SK-N-SH (cell line): ENCODE data around the gene RAPGEF3. TPM values are rescaled to one million over a fixed set of nuclear protein-coding genes. Genes with fewer than 3 reads are reported as not detected.
A peak's percentile ranks its signal among the peaks of the same experiment; 100 is the strongest.

Experiments used
- CTCF ChIA-PET: fragments of 300-600, 350-600 bp; formaldehyde crosslinking; extraction: SDS; loops from one replicate; lab custom pipeline; 2021; lab: Yijun Ruan, JAX
- POLR2A ChIA-PET: fragments of 350-600 bp; sonication (Branson Sonifier 250); formaldehyde crosslinking; extraction: SDS; loops from one replicate; lab custom pipeline; 2020; ENCODE audit warnings: antibody characterized with exemption, inconsistent platforms; lab: Yijun Ruan, JAX
- DNase-seq: peaks from one replicate; pipeline ENCODE4 v3.0.0; 2012
- H2AFZ ChIP-seq: fragments of 200-600 bp; sonication (generic); 2 replicates; pipeline ENCODE4 v1.8.1; 2016; ENCODE audit warnings: antibody characterized with exemption, mild to moderate bottlenecking, low read depth
- H3F3A ChIP-seq: fragments of 200-600 bp; sonication (generic); replicated peaks from 2 replicates; pipeline ENCODE3; 2016; ENCODE audit warnings: antibody characterized with exemption, mild to moderate bottlenecking; ENCODE audit not compliant: insufficient read depth
- H3K27ac ChIP-seq, 2 experiments: fragments of 200-500 bp in 1 of 2; fragments of 200-600 bp in 1 of 2; sonication (Bioruptor generic) in 1 of 2; sonication (generic), shearing (Covaris generic) in 1 of 2; 2 replicates each; pipeline versions ENCODE4 v1.5.1 to v1.6.1; 2014 to 2016; ENCODE audit warnings: low read depth in 2 of 2, inconsistent platforms in 1 of 2, low read length in 1 of 2, mild to moderate bottlenecking in 1 of 2, mixed read lengths in 1 of 2
- H3K27me3 ChIP-seq: fragments of 200-600 bp; sonication (generic), shearing (Covaris generic); 2 replicates; pipeline ENCODE4 v1.6.1; 2016; ENCODE audit warnings: mixed run types; ENCODE audit not compliant: insufficient read depth
- H3K36me3 ChIP-seq, 2 experiments: fragments of 200-500 bp in 1 of 2; fragments of 200-600 bp in 1 of 2; sonication (Bioruptor generic) in 1 of 2; sonication (generic) in 1 of 2; replicated peaks in 1 of 2; 2 replicates each; pipeline versions ENCODE3 to v1.5.1; 2014 to 2016; ENCODE audit warnings: low read length in 1 of 2, mild to moderate bottlenecking in 1 of 2; ENCODE audit not compliant: insufficient read depth in 2 of 2, control insufficient read depth in 1 of 2
- H3K4me1 ChIP-seq, 2 experiments: fragments of 200-500 bp in 1 of 2; fragments of 200-600 bp in 1 of 2; sonication (Bioruptor generic) in 1 of 2; sonication (generic), shearing (Covaris generic) in 1 of 2; 2 replicates each; pipeline versions ENCODE4 v1.5.1 to v1.6.1; 2014 to 2016; ENCODE audit warnings: low read depth in 1 of 2, low read length in 1 of 2, mixed run types in 1 of 2; ENCODE audit not compliant: insufficient read depth in 2 of 2, control insufficient read depth in 1 of 2
- H3K4me2 ChIP-seq: fragments of 200-600 bp; sonication (generic), shearing (Covaris generic); 2 replicates; pipeline ENCODE4 v1.6.1; 2017; ENCODE audit warnings: mixed run types
- H3K4me3 ChIP-seq, 2 experiments: fragments of 200-500 bp in 1 of 2; fragments of 200-600 bp in 1 of 2; sonication (Bioruptor generic) in 1 of 2; sonication (generic), shearing (Covaris generic) in 1 of 2; 2 replicates each; pipeline versions ENCODE4 v1.5.1 to v1.8.1; 2014 to 2016; ENCODE audit warnings: low read depth in 2 of 2, inconsistent platforms in 1 of 2, low read length in 1 of 2, mild to moderate bottlenecking in 1 of 2, mixed read lengths in 1 of 2, moderate library complexity in 1 of 2
- H3K79me2 ChIP-seq: fragments of 200-600 bp; sonication (generic); 2 replicates; pipeline ENCODE4 v1.8.1; 2017; ENCODE audit warnings: mild to moderate bottlenecking; ENCODE audit not compliant: insufficient read depth
- H3K9ac ChIP-seq: fragments of 200-600 bp; sonication (generic); 2 replicates; pipeline ENCODE4 v1.6.1; 2017; ENCODE audit warnings: mixed run types
- H3K9me2 ChIP-seq: fragments of 200-600 bp; sonication (generic); 2 replicates; pipeline ENCODE4 v1.6.1; 2017; ENCODE audit warnings: mixed run types
- H3K9me3 ChIP-seq: fragments of 200-600 bp; sonication (generic); 2 replicates; pipeline ENCODE4 v1.6.1; 2017; ENCODE audit warnings: mixed run types, mild to moderate bottlenecking, moderate library complexity
- H4K20me1 ChIP-seq: fragments of 200-600 bp; sonication (generic); 2 replicates; pipeline ENCODE4 v1.6.1; 2017; ENCODE audit warnings: mild to moderate bottlenecking, mixed run types; ENCODE audit not compliant: insufficient read depth
- EP300 ChIP-seq, 2 experiments: IDR thresholded peaks; 2 replicates each; pipeline versions ENCODE4 v1.4.0 to v1.6.1; 2012; ENCODE audit warnings: borderline replicate concordance in 1 of 2, low read depth in 1 of 2, low read length in 1 of 2
- EZH2phosphoT487 ChIP-seq: fragments of 200-600 bp; sonication (generic); IDR thresholded peaks from 2 replicates; pipeline ENCODE4 v1.6.1; 2017; ENCODE audit warnings: low read depth, mixed run types, mild to moderate bottlenecking, antibody characterized with exemption, moderate library complexity, borderline replicate concordance
- FOXJ3 ChIP-seq: sonication (generic); formaldehyde crosslinking; IDR thresholded peaks from 2 replicates; pipeline ENCODE4 v1.5.1; 2020; ENCODE audit warnings: mild to moderate bottlenecking, missing genetic modification reagents
- GABPA ChIP-seq: IDR thresholded peaks from 2 replicates; pipeline ENCODE4 v1.4.0; 2012; ENCODE audit warnings: low read depth, mild to moderate bottlenecking
- GATA2 ChIP-seq: sonication (generic); formaldehyde crosslinking; IDR thresholded peaks from 2 replicates; pipeline ENCODE4 v1.5.0; 2020; ENCODE audit warnings: mild to moderate bottlenecking, missing genetic modification reagents
- MEF2A ChIP-seq: IDR thresholded peaks from 2 replicates; pipeline ENCODE4 v1.4.0; 2012; ENCODE audit warnings: low read depth, borderline replicate concordance
- MXI1 ChIP-seq: IDR thresholded peaks from 2 replicates; pipeline ENCODE4 v1.6.1; 2012; ENCODE audit warnings: mild to moderate bottlenecking, low read depth, low read length, improper control_type of control experiment
- NFIC ChIP-seq: IDR thresholded peaks from 2 replicates; pipeline ENCODE4 v1.4.0; 2012; ENCODE audit warnings: borderline replicate concordance
- NRF1 ChIP-seq: IDR thresholded peaks from 2 replicates; pipeline ENCODE4 v1.6.1; 2012; ENCODE audit warnings: low read depth, mild to moderate bottlenecking, low read length
- POLR2AphosphoS5 ChIP-seq: IDR thresholded peaks from 2 replicates; pipeline ENCODE4 v1.6.1; 2012; ENCODE audit warnings: low read depth, low read length
- RAD21 ChIP-seq: IDR thresholded peaks from 2 replicates; pipeline ENCODE4 v1.6.1; 2012; ENCODE audit warnings: mild to moderate bottlenecking, low read length
- RCOR1 ChIP-seq: fragments of 150-350 bp; IDR thresholded peaks from 2 replicates; pipeline ENCODE4 v1.6.1; 2017; ENCODE audit warnings: antibody characterized with exemption, low read length
- SIN3A ChIP-seq: IDR thresholded peaks from 2 replicates; pipeline ENCODE4 v1.6.1; 2012; ENCODE audit warnings: low read depth, mild to moderate bottlenecking, low read length, moderate library complexity, borderline replicate concordance
- TAF1 ChIP-seq: IDR thresholded peaks from 2 replicates; pipeline ENCODE4 v1.6.1; 2012; ENCODE audit warnings: low read depth, mild to moderate bottlenecking, low read length, moderate library complexity, borderline replicate concordance
- YY1 ChIP-seq: IDR thresholded peaks from 2 replicates; pipeline ENCODE4 v1.4.0; 2012; ENCODE audit warnings: low read depth, mild to moderate bottlenecking
- WGBS: methylation state at CpG from one replicate; pipeline ENCODE4 v1.1.6; 2017; ENCODE audit warnings: low lambda C conversion rate; 5-methylcytosine and 5-hydroxymethylcytosine counted together
- polyA plus RNA-seq, 3 experiments: library from polyadenylated mRNA; depleted of rRNA; stranded (reverse); fragments of >200 nt; gene quantifications; 2 replicates each; pipeline ENCODE4 v1.2.3, GENCODE V29; 2012
- TF ChIP-seq, protein P1 (sequence below): IDR thresholded peaks from 2 replicates; pipeline ENCODE4 v1.4.0; 2012; ENCODE audit warnings: low read depth, borderline replicate concordance
- TF ChIP-seq, protein P2 (sequence below): IDR thresholded peaks from 2 replicates; pipeline ENCODE4; 2012

Gene RAPGEF3
- polyA plus RNA-seq, 1 of the 3 experiments (the other 2 are of a cell fraction): 0.90 TPM

DNA sequence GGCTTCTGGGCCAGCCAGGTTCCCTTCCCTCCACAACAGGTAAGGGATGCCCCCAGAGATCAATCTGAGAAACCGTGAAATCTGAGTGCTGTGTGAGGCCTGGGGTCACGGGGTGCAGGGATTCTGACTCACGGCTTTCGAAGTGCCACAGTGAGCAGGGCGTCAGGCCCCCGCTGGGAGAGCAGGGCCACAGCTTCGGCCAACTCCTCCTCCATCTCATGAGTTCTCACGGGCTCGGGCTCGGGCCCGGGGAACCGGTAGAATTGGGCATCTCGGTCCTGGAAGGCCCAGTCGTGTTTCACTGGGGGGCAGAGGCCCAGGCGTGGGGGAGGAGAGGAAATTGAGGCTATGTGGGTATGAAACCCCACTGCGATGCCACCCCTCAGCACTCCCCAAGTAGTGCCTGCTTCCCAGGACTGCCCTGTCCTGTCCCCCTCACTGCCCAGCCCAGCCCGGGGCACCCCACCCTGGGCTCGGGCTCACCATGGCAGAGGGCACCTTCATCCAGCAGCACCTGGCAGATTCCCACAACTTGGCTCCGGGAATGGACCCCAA lies 7.7 kb downstream of the RAPGEF3 start:
- H3K9me3 ChIP-seq: no peaks in the 10 kb centered on the region
- no peak overlapping the region for H3K4me3 ChIP-seq
- H3K9ac ChIP-seq: no peak overlapping the region
- H3K9me2 ChIP-seq: no peaks in the 10 kb centered on the region
- ChIA-PET POLR2A (no interaction called here), CTCF (interaction anchor here (1.0 to 18.0 kb wide), 4 partner anchors 10 to 36 kb away, joined by 5 to 435 read pairs (median 165); partner anchors contain the start of gene SLC48A1)
- TF ChIP-seq, protein P1, sequence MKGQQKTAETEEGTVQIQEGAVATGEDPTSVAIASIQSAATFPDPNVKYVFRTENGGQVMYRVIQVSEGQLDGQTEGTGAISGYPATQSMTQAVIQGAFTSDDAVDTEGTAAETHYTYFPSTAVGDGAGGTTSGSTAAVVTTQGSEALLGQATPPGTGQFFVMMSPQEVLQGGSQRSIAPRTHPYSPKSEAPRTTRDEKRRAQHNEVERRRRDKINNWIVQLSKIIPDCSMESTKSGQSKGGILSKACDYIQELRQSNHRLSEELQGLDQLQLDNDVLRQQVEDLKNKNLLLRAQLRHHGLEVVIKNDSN: no peak
- no peak for TF ChIP-seq SIN3A
- no peak for TF ChIP-seq EP300 (IDR thresholded peaks at IDR 0.05; ENCODE audit: borderline replicate concordance in 1 of 2, low read depth in 1 of 2, low read length in 1 of 2)
- TF ChIP-seq TAF1: no peak
- TF ChIP-seq NRF1: no peak
- TF ChIP-seq GABPA: no peak
- no peak for TF ChIP-seq MXI1
- TF ChIP-seq, protein P2, sequence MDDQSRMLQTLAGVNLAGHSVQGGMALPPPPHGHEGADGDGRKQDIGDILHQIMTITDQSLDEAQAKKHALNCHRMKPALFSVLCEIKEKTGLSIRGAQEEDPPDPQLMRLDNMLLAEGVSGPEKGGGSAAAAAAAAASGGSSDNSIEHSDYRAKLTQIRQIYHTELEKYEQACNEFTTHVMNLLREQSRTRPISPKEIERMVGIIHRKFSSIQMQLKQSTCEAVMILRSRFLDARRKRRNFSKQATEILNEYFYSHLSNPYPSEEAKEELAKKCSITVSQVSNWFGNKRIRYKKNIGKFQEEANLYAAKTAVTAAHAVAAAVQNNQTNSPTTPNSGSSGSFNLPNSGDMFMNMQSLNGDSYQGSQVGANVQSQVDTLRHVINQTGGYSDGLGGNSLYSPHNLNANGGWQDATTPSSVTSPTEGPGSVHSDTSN: no peak
- no peak for TF ChIP-seq FOXJ3 (CRISPR knock-in tag)
- no peak for TF ChIP-seq GATA2 (CRISPR knock-in tag)
- no peak for TF ChIP-seq NFIC
- no peak for TF ChIP-seq RCOR1
- no peak for TF ChIP-seq POLR2AphosphoS5
- no peak for TF ChIP-seq YY1
- no peak for TF ChIP-seq RAD21
- TF ChIP-seq EZH2phosphoT487: no peak
- no peak for TF ChIP-seq MEF2A
- H3F3A ChIP-seq: no peaks in the 10 kb centered on the region
- no peaks in the 10 kb centered on the region for H4K20me1 ChIP-seq
- H3K36me3 ChIP-seq: no peaks in the 10 kb centered on the region
- no peak overlapping the region for H2AFZ ChIP-seq
- H3K4me1 ChIP-seq: peaks cover 12 to 46% of the 10 kb centered on the region in 2 experiments; a peak in 3 of 4 replicates
- 88% methylated on average over 8 of the region's 19 CpGs for WGBS
- H3K27me3 ChIP-seq: no peaks in the 10 kb centered on the region
- no peak overlapping the region for H3K27ac ChIP-seq
- H3K4me2 ChIP-seq: no peak overlapping the region
- DNase-seq: peak; percentile 16
- no peaks in the 10 kb centered on the region for H3K79me2 ChIP-seq
